ENCODE measurements around the gene GRIN1.
"Not testable (repeated sequence)": the region's sequence is repeated elsewhere in the genome, so short reads cannot be mapped to it uniquely, and the experiment has no call there.

The GRIN1 gene

GRCh38 chr9:137111788-137112563 lies 27.0 kb upstream of the GRIN1 start:
- no peak for DNase-seq

DNA sequence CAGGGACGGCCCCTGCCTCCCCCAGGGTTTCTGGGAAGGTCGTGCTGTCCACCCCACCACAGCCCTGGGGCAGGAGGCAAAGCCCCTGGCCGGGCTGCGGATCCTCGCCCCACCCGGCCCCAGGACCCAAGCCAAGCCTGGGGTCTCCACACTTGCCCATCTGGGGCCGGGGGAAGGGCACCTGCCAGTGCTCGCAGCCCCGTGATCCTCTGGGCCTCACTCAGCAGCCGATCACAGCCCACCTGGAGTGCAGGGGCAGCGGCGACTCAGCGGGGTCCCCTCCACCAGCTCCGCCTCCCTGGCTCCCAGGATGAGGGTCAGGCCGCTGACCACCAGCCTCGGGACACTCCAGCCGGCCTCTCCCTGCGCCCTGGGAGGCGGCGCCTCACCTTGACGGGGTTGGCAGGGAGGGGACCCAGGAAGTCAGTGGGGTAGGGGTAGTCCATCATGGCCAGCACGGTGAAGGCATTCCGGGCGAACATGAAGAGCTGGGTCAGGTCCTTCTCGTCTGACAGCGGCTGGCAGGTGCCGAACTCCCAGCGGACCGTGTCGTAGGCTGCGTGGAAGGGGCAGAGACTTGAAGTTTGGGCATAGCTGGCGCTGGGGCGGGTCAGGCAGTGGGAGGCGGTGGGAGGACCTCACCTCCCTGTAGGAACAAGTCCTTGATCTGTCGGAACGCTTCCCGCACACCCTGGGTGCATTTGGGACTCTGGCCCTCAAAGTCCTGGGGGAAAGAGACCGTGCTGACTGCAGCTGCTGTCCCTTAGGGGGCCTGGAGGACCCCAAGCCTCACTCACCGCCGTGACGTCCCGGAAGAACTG lies 26.2 kb upstream of the GRIN1 start:
- no peak for DNase-seq

DNA sequence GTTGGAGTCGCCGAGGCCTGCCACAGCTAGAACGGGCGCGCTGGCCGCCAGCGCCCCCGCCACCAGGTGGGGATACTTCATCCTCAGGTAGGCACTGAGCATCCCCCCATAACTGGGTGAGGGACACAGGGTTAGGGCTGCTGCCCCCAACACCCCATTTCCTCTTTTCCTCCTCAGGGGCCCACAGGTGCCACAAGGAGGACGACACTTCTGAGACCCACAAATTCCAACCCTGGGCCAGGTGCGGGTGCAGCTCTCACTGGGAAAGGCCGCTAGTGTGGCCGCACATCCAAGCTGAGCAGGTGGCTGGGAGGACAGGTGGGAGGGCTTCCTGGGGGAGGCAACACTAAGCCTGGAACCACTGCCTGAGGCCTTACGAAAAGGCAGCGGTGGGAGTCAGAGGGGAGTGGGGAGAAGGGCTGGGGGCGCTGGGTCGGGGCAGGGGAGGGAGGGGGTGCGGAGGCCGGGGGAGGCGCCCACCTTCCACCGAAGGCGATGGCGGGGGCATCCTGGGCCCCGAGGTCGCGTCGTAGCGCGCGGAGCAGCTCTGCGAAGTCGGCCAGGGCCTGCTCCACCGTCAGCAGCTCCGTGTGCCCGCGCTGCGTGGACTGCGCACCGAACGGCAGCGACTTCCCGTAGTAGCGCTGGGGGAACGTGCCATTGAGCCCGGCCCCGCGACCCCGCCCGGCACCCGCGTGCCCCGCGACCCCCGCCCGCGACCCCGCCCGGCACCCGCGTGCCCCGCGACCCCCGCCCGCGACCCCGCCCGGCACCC lies 25.4 kb upstream of the GRIN1 start:
- DNase-seq, result peak; percentile 48

DNA sequence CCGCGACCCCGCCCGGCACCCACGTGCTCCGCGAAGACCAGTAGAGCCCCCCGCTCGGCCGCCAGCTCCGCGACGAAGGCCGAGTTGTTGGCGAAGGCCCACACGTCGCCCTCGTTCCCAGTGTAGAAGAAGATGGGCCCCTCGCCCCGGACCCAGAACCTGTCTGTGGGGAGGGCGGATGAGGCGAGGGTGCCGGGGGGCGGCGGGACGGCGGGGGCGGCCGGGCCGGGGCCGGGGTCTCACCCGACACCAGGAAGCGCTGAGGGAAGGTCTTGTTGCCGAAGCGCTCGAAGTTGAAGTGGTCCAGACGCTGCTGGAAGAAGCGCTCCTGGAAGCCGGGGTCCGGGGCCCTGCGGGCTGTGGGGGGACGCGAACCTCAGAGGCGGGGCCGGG lies 24.7 kb upstream of the GRIN1 start:
- no peak for DNase-seq

- peak; percentile 85 for DNase-seq
Measured at GRCh38 chr9:137114613-137115393, 24.2 kb upstream of the GRIN1 start, which contains the start of gene DPP7. DPP7 (minus strand) TSS chr9:137114733; CDS start chr9:137114713, 20 bp downstream.

- no peak for DNase-seq
Measured at GRCh38 chr9:137115394-137116026, 23.4 kb upstream of the GRIN1 start.

DNA sequence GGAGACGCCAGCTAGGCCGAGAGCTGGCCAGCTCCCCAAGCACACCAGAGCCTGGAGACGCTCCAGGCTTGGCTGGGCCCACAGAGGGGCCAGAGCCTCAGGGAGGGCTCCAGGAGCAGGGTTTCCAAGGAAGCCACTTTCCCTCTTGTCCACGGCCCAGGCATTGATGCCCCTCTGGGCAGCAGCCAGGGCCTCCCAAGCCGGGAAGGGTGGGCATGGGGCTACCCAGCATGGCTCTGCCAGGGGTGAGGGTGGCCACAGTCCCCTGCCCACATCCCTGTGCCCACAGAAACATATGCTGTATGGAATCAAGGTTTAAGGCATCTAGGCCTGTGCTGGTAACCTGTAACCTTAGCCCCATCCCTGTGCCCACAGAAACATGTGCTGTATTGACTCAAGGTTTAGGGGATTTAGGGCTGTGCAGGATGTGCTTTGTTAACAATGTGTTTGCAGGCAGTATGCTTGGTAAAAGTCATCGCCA lies 22.9 kb upstream of the GRIN1 start:
- no peak for DNase-seq

DNA sequence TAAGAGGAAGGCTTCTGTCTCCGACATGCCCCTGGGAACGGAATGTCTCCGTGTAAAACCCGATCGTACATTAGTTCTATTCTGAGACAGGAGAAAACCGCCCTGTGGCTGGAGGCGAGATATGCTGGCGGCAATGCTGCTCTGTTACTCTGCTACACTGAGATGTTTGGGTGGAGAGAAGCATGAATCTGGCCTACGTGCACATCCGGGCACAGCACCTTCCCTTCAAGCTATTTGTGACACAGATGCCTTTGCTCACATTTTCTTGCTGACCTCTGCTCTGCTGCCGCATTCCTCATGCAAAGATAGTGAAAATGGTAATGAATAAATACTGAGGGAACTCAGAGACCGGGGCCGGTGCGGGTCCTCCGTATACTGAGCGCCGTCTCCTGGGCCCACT lies 22.2 kb upstream of the GRIN1 start:
- no peak for DNase-seq

GRCh38 chr9:137117269-137117731 lies 21.7 kb upstream of the GRIN1 start:
- no peak for DNase-seq

- not testable (repeated sequence) for DNase-seq
Measured at GRCh38 chr9:137118092-137118603, 20.8 kb upstream of the GRIN1 start.

- DNase-seq, result not testable (repeated sequence)
Measured at GRCh38 chr9:137121927-137122795, 16.8 kb upstream of the GRIN1 start.

GRCh38 chr9:137122796-137123467 lies 16.0 kb upstream of the GRIN1 start:
- DNase-seq, result not testable (repeated sequence)

- no peak for DNase-seq
Measured at GRCh38 chr9:137123468-137123837, 15.5 kb upstream of the GRIN1 start.

DNA sequence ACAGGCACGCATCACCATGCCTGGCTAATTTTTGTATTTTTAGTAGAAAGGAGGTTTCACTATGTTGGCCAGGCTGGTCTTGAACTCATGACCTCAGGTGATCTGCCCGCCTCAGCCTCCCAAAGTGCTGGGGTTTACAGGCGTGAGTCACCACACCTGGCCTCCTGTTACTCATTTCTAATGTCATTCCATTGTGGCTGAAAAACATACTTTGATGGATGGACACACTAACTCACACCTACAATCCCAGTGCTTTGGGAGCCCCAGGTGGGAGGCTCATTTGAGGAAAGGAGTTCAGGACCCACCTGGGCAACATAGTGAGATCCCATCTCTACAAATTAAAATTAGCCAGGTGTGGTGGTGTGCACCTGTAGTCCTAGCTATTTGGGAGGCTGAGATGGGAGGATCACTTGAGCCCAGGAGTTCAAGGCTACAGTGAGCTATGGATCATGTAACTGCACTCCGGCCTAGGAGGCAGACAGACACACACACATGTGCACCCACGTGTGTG lies 14.9 kb upstream of the GRIN1 start:
- not testable (repeated sequence) for DNase-seq

- no peak for DNase-seq
Measured at GRCh38 chr9:137126786-137127185, 12.2 kb upstream of the GRIN1 start.

DNA sequence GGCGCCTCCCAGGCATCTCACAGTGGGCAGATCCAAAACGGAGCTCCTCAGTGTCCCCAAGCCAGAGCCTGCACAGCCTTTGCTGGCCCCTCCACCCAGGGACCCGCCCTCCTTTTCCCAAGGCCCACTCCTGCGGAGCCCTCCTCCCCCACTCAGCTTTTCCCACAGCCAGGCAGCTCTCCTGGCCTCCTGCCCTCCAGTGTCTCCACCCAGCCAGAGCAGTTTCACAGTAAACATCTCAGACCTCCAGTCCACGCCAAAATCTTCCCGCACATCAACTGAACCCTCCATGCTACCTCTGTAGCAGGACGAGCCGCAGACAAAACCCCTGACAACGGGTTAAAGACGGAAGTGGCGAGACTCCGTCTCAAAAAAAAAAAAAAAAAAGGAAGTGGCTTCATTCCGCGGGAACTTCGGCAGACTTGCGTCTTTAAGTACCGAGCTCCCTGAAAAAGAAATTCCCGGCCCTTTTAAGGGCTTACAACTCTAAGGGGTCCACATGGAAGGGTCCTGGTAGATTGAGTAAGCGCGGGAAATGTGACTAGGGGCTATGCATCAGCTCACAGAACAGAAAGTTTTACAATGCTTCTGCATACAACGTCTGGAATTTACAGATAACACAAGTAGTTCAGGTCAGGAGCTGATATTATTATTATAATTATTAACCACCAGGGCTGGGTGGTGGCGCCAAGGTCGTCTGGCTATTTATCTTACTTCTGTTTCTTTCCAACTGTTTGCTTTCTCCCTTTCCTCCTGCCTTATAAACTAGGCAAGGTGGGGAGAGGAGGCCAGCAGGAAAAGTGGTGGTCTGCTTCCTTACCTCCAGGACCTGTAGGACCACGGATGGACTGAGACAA lies 11.4 kb upstream of the GRIN1 start:
- no peak for DNase-seq

GRCh38 chr9:137128158-137128861 lies 10.6 kb upstream of the GRIN1 start:
- no peak for DNase-seq
